Liver (tissue), 9 donors: ENCODE measurements around the gene EVX1. TPM values are rescaled to one million over a fixed set of nuclear protein-coding genes. Genes with fewer than 3 reads are reported as not detected.

Experiments
- DNase-seq: peaks from one replicate; pipeline ENCODE4 v3.0.0-alpha.2; 2017; ENCODE audit warnings: low spot score
- H3K27ac ChIP-seq, 2 donors: one replicate each; pipeline ENCODE4 v1.7.0; 2013; ENCODE audit warnings: inconsistent platforms in 2 of 2, low read length in 2 of 2, control low read depth in 1 of 2, low read depth in 1 of 2, mild to moderate bottlenecking in 1 of 2
- H3K27me3 ChIP-seq, 4 donors: one replicate each; pipeline versions ENCODE4 v1.6.1 to v1.7.0; 2013; ENCODE audit warnings: low read length in 3 of 4, inconsistent platforms in 1 of 4, mild to moderate bottlenecking in 1 of 4, moderate library complexity in 1 of 4; ENCODE audit not compliant: control insufficient read depth in 4 of 4, insufficient read depth in 4 of 4
- H3K36me3 ChIP-seq, 4 donors: one replicate each; pipeline versions ENCODE4 v1.6.1 to v1.7.0; 2013; ENCODE audit warnings: low read length in 3 of 4, mild to moderate bottlenecking in 3 of 4, low read depth in 1 of 4, moderate library complexity in 1 of 4; ENCODE audit not compliant: control insufficient read depth in 4 of 4, insufficient read depth in 3 of 4
- H3K4me1 ChIP-seq, 4 donors: one replicate each; pipeline versions ENCODE4 v1.6.1 to v1.7.0; 2013; ENCODE audit warnings: low read length in 3 of 4, mild to moderate bottlenecking in 3 of 4, moderate library complexity in 1 of 4; ENCODE audit not compliant: control insufficient read depth in 4 of 4, insufficient read depth in 4 of 4
- H3K4me3 ChIP-seq, 3 donors: one replicate each; pipeline versions ENCODE4 v1.6.1 to v1.7.0; 2013; ENCODE audit warnings: low read length in 3 of 3, control low read depth in 1 of 3, low read depth in 1 of 3, mild to moderate bottlenecking in 1 of 3
- H3K9ac ChIP-seq, 2 donors: one replicate each; pipeline ENCODE4 v1.7.0; 2013; ENCODE audit warnings: low read length in 2 of 2, mild to moderate bottlenecking in 2 of 2, moderate library complexity in 2 of 2, control low read depth in 1 of 2, low read depth in 1 of 2
- H3K9me3 ChIP-seq, 4 donors: one replicate each; pipeline versions ENCODE4 v1.6.1 to v1.7.0; 2013; ENCODE audit warnings: low read length in 3 of 4; ENCODE audit not compliant: control insufficient read depth in 4 of 4
- EGR1 ChIP-seq, 2 donors: IDR thresholded peaks; 2 replicates each; pipeline ENCODE4 v1.6.1; 2016 to 2018; ENCODE audit warnings: antibody characterized with exemption in 2 of 2, low read depth in 2 of 2
- FOXA1 ChIP-seq: IDR thresholded peaks from 2 replicates; pipeline ENCODE4 v1.6.1; 2016; ENCODE audit warnings: antibody characterized with exemption
- FOXA2 ChIP-seq: IDR thresholded peaks from 2 replicates; pipeline ENCODE4 v1.6.1; 2016; ENCODE audit warnings: antibody characterized with exemption
- GABPA ChIP-seq, 2 donors: IDR thresholded peaks in 1 of 2; conservative IDR thresholded peaks in 1 of 2; 2 replicates each; pipeline ENCODE4 v1.6.1; 2016; ENCODE audit warnings: antibody characterized with exemption in 2 of 2, mild to moderate bottlenecking in 1 of 2, moderate library complexity in 1 of 2
- HNF4A ChIP-seq, 2 donors: conservative IDR thresholded peaks; 2 replicates each; pipeline ENCODE4 v1.6.1; 2016; ENCODE audit warnings: antibody characterized with exemption in 2 of 2, mild to moderate bottlenecking in 2 of 2
- HNF4G ChIP-seq: IDR thresholded peaks from 2 replicates; pipeline ENCODE4 v1.6.1; 2016; ENCODE audit warnings: antibody characterized with exemption
- JUND ChIP-seq, 2 donors: IDR thresholded peaks; 2 replicates each; pipeline ENCODE4 v1.6.1; 2016; ENCODE audit warnings: antibody characterized with exemption in 2 of 2
- NR2F2 ChIP-seq: IDR thresholded peaks from 2 replicates; pipeline ENCODE4 v1.6.1; 2016; ENCODE audit warnings: antibody characterized with exemption
- RAD21 ChIP-seq, 2 donors: IDR thresholded peaks; 2 replicates each; pipeline ENCODE4 v1.6.1; 2016; ENCODE audit warnings: antibody characterized with exemption in 2 of 2, mild to moderate bottlenecking in 2 of 2
- RXRA ChIP-seq, 2 donors: IDR thresholded peaks; 2 replicates each; pipeline ENCODE4 v1.6.1; 2017 to 2018; ENCODE audit warnings: antibody characterized with exemption in 2 of 2, mild to moderate bottlenecking in 1 of 2
- SP1 ChIP-seq: IDR thresholded peaks from 2 replicates; pipeline ENCODE4 v1.6.1; 2018; ENCODE audit warnings: antibody characterized with exemption, mild to moderate bottlenecking
- TAF1 ChIP-seq: conservative IDR thresholded peaks from 2 replicates; pipeline ENCODE4 v1.6.1; 2016; ENCODE audit warnings: antibody characterized with exemption, mild to moderate bottlenecking
- YY1 ChIP-seq: IDR thresholded peaks from 2 replicates; pipeline ENCODE4 v1.6.1; 2016; ENCODE audit warnings: antibody characterized with exemption, mild to moderate bottlenecking
- WGBS: extraction: QIAGEN DNeasy Blood & Tissue Kit; methylation state at CpG from one replicate; pipeline ENCODE4 v1.1.7; 2013; 5-methylcytosine and 5-hydroxymethylcytosine counted together
- polyA plus RNA-seq, 2 donors: library from polyadenylated mRNA; stranded (reverse) in 1 of 2; unstranded in 1 of 2; fragments of 200-250 nt in 1 of 2; fragments of >200 nt in 1 of 2; fragmentation: Nextera tagmentation in 1 of 2; extraction: Ambion mirVana in 1 of 2; gene quantifications; one replicate each; pipeline versions ENCODE4 v1.2.1 to v1.2.3, GENCODE V29; 2013 to 2015
- total RNA-seq, 2 donors: library from RNA; depleted of rRNA; stranded (reverse); fragments of >200 nt; gene quantifications; one replicate each; pipeline ENCODE4 v1.2.3, GENCODE V29; 2014
- TF ChIP-seq, protein P1 (sequence below): fragments of 150-350 bp; IDR thresholded peaks from 2 replicates; pipeline ENCODE4 v1.5.1; 2017; ENCODE audit warnings: improper control_type of control experiment, low read depth, low read length; ENCODE audit not compliant: missing input control
- TF ChIP-seq, protein P2 (sequence below): IDR thresholded peaks from 2 replicates; pipeline ENCODE4 v1.6.1; 2016; ENCODE audit warnings: antibody characterized with exemption
- TF ChIP-seq, protein P3 (sequence below): IDR thresholded peaks from 2 replicates; pipeline ENCODE4 v1.6.1; 2016; ENCODE audit warnings: antibody characterized with exemption, mild to moderate bottlenecking
- TF ChIP-seq, protein P4 (sequence below): IDR thresholded peaks from 2 replicates; pipeline ENCODE4 v1.6.1; 2016; ENCODE audit warnings: antibody characterized with exemption
- TF ChIP-seq, protein P5 (sequence below): IDR thresholded peaks from 2 replicates; pipeline ENCODE4 v1.6.1; 2016; ENCODE audit warnings: antibody characterized with exemption
- donor health status: healthy.
- donor health status: healthy.
- donor health status: healthy.
- donor health status: healthy.
- donor health status: healthy.

EVX1 gene
- total RNA-seq (not detected), polyA plus RNA-seq (not detected)

DNA sequence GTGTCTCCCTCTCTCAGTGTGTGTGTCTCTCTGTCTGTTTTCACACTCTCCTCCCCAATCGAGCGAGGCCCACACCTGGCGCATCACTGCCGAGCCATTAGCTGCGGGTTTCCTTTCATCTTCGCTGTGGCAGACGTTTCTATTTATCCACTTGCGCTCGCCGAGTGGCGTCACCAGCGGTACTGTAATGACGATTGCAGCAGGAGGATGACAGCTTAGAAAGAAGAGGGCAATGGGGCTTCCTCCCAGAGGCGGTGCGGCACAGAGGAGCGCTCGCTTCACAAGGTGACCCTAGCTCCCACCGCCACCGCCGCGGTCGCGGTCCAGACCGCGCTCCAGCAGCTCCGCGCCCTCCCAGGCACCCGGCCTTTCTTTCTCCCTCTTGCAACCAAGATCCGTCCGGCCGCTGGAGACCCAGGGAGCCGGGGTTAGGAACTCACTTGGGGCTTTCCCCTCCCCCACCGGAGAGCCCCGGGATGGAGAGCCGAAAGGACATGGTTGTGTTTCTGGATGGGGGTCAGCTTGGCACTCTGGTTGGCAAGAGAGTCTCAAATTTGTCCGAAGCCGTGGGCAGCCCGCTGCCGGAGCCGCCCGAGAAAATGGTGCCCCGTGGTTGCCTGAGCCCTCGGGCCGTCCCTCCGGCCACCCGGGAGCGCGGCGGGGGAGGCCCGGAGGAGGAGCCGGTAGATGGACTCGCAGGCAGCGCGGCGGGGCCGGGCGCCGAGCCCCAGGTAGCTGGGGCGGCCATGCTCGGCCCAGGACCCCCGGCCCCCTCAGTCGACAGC lies at the start of gene EVX1:
Gene EVX1, plus strand, starts transcription at position 248 of the 785 bp plus-strand sequence. Its CDS starts 229 bp downstream, at position 477.
- DNase-seq, result no peak
- H3K4me1 ChIP-seq, result peaks cover 5 to 27% (median 17%) of the 10 kb centered on the region in 4 donors
- H3K9ac ChIP-seq, result no peak within 1 kb of the TSS
- no peak within 1 kb of the TSS for H3K27ac ChIP-seq
- H3K4me3 ChIP-seq, result peak within 1 kb of the TSS in 1 of 3 donors; percentile 6
- no peaks in the 10 kb centered on the region for H3K9me3 ChIP-seq
- H3K36me3 ChIP-seq, result no peaks in the 10 kb centered on the region
- TF ChIP-seq TAF1, result no peak
- no peak for TF ChIP-seq RXRA (IDR thresholded peaks at IDR 0.05)
- TF ChIP-seq RAD21 (IDR thresholded peaks at IDR 0.05), result no peak
- TF ChIP-seq, protein P1, sequence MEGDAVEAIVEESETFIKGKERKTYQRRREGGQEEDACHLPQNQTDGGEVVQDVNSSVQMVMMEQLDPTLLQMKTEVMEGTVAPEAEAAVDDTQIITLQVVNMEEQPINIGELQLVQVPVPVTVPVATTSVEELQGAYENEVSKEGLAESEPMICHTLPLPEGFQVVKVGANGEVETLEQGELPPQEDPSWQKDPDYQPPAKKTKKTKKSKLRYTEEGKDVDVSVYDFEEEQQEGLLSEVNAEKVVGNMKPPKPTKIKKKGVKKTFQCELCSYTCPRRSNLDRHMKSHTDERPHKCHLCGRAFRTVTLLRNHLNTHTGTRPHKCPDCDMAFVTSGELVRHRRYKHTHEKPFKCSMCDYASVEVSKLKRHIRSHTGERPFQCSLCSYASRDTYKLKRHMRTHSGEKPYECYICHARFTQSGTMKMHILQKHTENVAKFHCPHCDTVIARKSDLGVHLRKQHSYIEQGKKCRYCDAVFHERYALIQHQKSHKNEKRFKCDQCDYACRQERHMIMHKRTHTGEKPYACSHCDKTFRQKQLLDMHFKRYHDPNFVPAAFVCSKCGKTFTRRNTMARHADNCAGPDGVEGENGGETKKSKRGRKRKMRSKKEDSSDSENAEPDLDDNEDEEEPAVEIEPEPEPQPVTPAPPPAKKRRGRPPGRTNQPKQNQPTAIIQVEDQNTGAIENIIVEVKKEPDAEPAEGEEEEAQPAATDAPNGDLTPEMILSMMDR, result no peak
- no peak for TF ChIP-seq GABPA (IDR thresholded peaks at IDR 0.05 in 1 of 2, conservative IDR thresholded peaks at IDR 0.05 in 1 of 2)
- TF ChIP-seq, protein P2, sequence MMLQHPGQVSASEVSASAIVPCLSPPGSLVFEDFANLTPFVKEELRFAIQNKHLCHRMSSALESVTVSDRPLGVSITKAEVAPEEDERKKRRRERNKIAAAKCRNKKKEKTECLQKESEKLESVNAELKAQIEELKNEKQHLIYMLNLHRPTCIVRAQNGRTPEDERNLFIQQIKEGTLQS, result no peak
- TF ChIP-seq EGR1 (IDR thresholded peaks at IDR 0.05; ENCODE audit: low read depth in 2 of 2), result no peak
- no peak for TF ChIP-seq YY1
- TF ChIP-seq, protein P3, sequence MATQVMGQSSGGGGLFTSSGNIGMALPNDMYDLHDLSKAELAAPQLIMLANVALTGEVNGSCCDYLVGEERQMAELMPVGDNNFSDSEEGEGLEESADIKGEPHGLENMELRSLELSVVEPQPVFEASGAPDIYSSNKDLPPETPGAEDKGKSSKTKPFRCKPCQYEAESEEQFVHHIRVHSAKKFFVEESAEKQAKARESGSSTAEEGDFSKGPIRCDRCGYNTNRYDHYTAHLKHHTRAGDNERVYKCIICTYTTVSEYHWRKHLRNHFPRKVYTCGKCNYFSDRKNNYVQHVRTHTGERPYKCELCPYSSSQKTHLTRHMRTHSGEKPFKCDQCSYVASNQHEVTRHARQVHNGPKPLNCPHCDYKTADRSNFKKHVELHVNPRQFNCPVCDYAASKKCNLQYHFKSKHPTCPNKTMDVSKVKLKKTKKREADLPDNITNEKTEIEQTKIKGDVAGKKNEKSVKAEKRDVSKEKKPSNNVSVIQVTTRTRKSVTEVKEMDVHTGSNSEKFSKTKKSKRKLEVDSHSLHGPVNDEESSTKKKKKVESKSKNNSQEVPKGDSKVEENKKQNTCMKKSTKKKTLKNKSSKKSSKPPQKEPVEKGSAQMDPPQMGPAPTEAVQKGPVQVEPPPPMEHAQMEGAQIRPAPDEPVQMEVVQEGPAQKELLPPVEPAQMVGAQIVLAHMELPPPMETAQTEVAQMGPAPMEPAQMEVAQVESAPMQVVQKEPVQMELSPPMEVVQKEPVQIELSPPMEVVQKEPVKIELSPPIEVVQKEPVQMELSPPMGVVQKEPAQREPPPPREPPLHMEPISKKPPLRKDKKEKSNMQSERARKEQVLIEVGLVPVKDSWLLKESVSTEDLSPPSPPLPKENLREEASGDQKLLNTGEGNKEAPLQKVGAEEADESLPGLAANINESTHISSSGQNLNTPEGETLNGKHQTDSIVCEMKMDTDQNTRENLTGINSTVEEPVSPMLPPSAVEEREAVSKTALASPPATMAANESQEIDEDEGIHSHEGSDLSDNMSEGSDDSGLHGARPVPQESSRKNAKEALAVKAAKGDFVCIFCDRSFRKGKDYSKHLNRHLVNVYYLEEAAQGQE, result no peak
- H3K27me3 ChIP-seq, result peaks cover 4 to 36% (median 23%) of the 10 kb centered on the region in 4 donors
- WGBS, result 5% methylated on average over 62 of the region's 62 CpGs

DNA sequence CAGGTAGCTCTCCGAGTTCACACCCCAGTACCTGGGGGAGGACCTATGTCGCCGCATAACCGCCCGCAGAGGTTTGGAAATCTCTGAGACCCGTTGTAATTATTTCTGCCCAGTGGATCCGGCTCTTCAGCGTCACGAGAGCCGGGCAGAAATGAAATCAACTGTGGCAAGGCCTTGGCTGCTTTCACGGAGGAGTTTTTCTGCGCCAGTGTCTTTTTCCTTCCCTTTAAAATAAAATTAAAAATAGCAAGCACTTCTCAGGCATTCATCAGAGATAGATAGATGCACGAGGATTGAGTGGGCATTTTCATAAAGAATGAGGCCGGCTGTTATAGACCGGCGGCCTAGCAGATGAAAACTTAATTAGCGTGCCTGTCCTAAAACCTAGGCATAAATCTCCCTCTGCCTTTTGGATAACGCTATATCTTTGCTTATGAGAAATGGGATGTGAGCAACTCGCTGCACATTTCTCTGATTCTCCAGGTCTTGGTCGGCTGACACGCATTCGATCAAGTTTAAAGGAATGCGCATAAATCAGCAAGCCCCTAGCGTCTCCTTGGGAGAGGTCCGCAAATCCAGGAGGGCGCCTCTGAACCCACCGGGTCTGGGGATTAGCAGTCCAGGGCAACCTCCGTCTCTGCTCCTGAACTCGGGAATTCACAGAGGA lies 49.1 kb upstream of the EVX1 start:
- peaks cover 0 to 6% (median under 1%) of the 10 kb centered on the region in 4 donors for H3K9me3 ChIP-seq
- H3K4me1 ChIP-seq, result peaks cover 12 to 20% (median 16%) of the 10 kb centered on the region in 4 donors
- H3K27me3 ChIP-seq, result peaks cover 4 to 51% (median 30%) of the 10 kb centered on the region in 4 donors
- H3K27ac ChIP-seq, result no peak overlapping the region
- 16% methylated on average over 29 of the region's 29 CpGs for WGBS
- no peaks in the 10 kb centered on the region for H3K36me3 ChIP-seq
- no peak overlapping the region for H3K4me3 ChIP-seq
- DNase-seq, result no peak
- no peak overlapping the region for H3K9ac ChIP-seq
- no peak for TF ChIP-seq JUND (IDR thresholded peaks at IDR 0.05)
- no peak for TF ChIP-seq SP1
- no peak for TF ChIP-seq TAF1
- TF ChIP-seq, protein P4, sequence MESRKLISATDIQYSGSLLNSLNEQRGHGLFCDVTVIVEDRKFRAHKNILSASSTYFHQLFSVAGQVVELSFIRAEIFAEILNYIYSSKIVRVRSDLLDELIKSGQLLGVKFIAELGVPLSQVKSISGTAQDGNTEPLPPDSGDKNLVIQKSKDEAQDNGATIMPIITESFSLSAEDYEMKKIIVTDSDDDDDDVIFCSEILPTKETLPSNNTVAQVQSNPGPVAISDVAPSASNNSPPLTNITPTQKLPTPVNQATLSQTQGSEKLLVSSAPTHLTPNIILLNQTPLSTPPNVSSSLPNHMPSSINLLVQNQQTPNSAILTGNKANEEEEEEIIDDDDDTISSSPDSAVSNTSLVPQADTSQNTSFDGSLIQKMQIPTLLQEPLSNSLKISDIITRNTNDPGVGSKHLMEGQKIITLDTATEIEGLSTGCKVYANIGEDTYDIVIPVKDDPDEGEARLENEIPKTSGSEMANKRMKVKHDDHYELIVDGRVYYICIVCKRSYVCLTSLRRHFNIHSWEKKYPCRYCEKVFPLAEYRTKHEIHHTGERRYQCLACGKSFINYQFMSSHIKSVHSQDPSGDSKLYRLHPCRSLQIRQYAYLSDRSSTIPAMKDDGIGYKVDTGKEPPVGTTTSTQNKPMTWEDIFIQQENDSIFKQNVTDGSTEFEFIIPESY, result no peak
- TF ChIP-seq EGR1 (IDR thresholded peaks at IDR 0.05; ENCODE audit: low read depth in 2 of 2), result no peak
- TF ChIP-seq FOXA2, result no peak
- no peak for TF ChIP-seq HNF4A (conservative IDR thresholded peaks at IDR 0.05)
- no peak for TF ChIP-seq RAD21 (IDR thresholded peaks at IDR 0.05)
- TF ChIP-seq, protein P3, result no peak
- no peak for TF ChIP-seq FOXA1
- no peak for TF ChIP-seq NR2F2
- no peak for TF ChIP-seq HNF4G
- no peak for TF ChIP-seq RXRA (IDR thresholded peaks at IDR 0.05)
- TF ChIP-seq GABPA (IDR thresholded peaks at IDR 0.05 in 1 of 2, conservative IDR thresholded peaks at IDR 0.05 in 1 of 2), result no peak
- TF ChIP-seq, protein P5, sequence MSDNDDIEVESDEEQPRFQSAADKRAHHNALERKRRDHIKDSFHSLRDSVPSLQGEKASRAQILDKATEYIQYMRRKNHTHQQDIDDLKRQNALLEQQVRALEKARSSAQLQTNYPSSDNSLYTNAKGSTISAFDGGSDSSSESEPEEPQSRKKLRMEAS, result no peak
- no peak for TF ChIP-seq YY1
